Measurements from ENCODE around the gene PTPRN2. TPM values are rescaled to one million over a fixed set of nuclear protein-coding genes. Genes with fewer than 3 reads are reported as not detected.

Gene PTPRN2
- polyA plus RNA-seq, 4 donors, result 7.3 to 11.4 (median 8.0) TPM

DNA sequence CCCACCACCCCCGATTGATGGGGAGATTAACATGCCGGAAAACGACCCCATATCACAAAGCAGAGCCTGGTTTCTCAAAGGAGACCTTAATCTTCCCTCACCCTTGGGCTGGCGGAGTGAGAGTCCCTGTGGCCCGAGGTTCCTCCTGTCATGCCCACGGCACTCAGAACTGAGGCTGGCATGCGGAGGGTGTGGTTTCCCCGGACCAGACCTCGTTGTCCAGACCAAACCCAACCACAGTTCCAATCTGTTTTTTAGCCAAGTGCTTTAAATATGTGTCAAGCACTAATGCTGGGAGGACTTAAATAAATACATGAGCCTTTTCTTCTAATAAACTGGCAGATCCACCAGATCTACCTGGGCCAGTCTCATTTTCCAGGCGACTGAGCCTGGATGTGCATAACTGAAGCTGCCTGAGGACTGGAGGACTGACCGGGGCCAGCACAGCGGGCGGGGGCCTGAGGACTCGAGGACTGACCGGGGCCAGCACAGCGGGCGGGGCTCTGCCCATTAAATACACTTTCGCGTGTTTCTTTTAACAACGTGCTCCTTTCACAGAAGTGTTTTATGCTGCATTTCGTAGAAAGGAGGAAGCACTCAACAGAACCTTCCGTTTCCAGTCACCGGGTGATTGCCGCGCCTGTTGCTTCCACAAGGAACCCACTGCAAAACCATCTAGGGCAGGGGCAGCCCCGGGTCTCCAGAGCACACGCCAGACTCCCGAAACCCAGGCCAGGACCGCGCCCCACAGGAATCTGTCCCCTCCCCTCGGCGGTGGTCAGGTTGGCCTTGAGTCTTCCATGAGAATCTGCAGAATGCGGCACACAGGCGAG is 334.6 kb downstream of the PTPRN2 start:
- no peak for DNase-seq (ENCODE audit: low read depth in 4 of 4, low spot score in 2 of 4)

DNA sequence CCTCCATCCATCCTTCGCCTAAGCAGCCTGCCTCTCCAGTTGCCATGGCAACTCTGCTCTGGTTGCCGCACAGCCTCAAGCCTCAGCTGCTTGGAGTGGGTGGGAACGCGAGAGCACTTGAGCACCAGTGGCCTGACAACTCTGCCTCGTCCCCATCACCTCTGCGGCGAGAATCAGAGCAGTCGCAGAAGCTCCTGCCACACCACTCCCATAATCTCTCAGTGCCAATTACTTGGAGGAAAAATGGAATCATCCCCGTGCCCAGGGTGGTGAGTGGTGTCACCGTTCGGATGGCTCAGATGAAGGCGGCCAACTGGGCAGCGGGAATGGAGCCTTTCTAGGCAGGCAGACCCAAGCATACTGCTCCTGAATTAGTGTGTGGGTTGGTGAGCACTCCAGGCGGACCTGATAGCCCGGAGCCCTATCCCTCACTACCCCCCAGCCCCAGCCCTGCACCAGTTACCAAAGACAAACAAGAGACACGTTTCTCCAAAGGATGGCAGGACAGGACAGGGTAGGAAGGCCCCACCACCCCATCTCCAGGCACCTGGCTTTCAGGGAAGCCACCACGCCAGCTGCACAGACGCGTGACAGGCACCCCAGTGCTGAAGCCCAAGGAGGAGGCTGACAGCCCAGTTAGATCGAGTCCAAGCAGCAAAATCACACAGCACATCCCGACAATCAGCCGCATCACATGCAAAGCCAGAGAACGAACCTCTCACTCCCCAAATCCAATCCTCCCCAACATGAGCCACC is 335.4 kb downstream of the PTPRN2 start:
- no peak for DNase-seq (ENCODE audit: low read depth in 4 of 4, low spot score in 2 of 4)

DNA sequence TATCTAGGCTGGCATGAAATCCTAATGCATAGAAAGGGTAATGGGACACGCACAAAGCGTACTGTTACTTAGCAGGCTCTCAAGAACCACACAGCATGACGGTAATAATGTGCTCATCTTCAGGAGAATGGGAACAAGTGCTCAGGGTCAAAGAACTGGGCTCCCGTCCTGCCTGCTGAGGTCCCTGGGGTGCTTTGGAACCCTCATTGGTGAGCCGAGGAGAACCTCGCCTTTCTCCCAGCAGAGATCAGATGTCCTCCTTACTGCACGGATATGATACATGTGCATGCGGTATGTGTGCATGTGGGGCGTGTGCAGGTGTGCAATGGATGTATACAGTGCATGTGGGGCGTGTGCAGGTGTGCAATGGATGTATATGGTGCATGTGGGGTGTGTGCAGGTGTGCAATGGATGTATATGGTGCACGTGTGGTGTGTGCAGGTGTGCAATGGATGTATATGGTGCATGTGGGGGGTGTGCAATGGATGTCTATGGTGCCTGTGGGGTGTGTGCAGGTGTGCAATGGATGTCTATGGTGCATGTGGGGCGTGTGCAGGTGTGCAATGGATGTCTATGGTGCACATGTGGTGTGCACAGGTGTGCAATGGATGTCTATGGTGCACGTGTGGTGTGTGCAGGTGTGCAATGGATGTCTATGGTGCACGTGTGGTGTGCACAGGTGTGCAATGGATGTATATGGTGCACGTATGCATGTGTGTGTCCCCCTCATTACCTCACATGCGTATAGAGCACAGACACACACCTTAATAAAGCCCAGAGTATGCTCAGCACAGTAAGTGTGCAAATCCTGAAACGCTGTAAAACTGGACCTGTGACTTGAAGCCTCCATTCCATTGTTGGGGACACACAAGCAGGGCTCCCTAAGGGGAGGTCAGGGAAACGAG is 336.3 kb downstream of the PTPRN2 start:
- no peak for DNase-seq (ENCODE audit: low read depth in 4 of 4, low spot score in 2 of 4)

- no peak for DNase-seq (ENCODE audit: low read depth in 4 of 4, low spot score in 2 of 4)
Observed at GRCh38 chr7:158249692-158250091, 337.9 kb downstream of the PTPRN2 start.

- DNase-seq (ENCODE audit: low read depth in 4 of 4, low spot score in 2 of 4), result no peak
Observed at GRCh38 chr7:158248816-158249215, 338.8 kb downstream of the PTPRN2 start.

DNA sequence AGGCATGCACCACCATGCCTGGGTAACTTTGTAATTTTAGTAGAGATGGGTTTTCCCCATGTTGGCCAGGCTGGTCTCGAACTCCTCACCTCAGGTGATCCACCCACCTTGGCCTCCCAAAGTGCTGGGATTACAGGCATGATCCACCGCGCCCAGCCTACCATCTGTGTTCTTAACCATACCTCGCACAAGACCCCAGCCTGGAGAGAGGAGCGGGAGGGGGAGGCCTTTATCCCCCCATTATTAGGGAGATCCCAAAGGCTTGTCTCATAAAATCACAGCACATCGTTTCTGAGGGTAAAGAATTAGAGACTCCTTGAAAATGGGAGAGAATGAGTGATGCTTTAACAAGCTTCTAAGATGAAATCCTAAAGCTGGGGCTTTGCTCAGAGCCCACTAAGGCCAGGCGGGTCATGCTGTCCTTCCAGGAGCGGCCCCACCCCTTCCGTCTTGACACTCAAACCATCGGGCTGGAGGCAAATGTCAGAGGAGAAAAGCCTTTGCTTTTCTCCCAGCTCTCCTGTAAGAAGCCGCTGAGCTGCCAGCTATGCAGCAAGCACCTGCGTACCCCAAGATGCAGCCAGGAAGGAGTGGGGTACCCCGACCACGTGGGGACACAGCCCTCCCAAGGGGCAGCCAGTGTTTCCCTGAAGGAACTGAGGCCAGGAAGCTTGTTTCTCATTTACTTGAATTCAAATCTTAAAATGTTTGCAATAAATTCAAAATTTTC is 339.7 kb downstream of the PTPRN2 start:
- no peak for DNase-seq (ENCODE audit: low read depth in 4 of 4, low spot score in 2 of 4)

GRCh38 chr7:158246960-158247673 is 340.5 kb downstream of the PTPRN2 start:
- no peak for DNase-seq (ENCODE audit: low read depth in 4 of 4, low spot score in 2 of 4)

DNA sequence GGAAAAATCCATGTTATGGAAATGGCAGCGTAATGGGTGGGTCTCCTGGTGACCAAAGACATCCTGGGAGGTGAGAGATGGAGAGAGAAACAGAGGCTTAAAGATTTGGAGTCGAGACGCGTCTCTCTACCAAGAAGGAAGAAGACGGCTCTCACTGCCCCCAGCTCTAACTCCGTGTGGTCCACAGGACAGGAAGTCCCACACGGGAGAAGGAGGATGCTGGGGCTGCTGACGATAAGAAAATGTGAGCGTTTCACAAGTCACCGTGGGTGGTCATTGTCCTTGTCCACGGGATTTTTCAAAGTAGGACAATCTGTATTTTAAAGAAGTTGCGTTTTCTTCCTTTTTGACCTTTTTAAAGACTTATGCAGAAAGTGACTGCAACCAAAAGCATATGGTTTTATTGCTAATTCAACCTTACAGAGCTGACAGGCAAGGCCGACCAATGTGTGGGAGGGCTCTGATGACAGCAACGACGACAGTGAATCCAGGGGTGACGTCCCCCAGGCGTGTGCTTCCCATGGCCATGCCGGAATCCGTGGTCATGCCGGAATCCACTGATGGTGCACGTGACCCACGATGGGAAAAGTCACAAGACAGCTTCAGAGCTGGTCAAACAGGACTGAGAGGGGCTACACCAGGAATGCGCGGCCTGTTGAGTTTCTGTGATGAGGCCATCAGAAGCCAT is 341.2 kb downstream of the PTPRN2 start:
- no peak for DNase-seq (ENCODE audit: low read depth in 4 of 4, low spot score in 2 of 4)

- no peak for DNase-seq (ENCODE audit: low read depth in 4 of 4, low spot score in 2 of 4)
Observed at GRCh38 chr7:158245724-158246041, 341.9 kb downstream of the PTPRN2 start.

- DNase-seq (ENCODE audit: low read depth in 4 of 4, low spot score in 2 of 4), result no peak
Observed at GRCh38 chr7:158244873-158245723, 342.5 kb downstream of the PTPRN2 start.

DNA sequence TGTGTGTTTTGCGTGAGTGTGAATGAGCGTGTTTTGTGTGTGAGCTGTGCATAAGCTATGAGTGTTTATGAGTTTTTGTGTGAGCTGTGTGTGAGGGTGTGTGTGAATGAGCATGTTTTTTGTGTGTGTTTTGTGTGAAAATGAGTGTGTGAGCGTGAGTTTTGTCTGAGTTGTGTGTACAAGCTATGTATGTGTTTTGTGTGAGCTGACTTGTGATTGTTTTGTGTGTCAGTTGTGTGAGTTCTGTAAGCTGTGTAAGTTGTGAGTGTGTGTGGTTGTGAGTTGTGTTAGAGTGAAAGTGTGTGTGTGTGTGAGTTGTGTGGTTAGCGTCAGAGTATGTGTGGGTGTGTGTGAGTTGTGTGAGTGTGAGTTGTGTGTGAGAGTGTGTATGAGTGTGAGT is 343.2 kb downstream of the PTPRN2 start:
- no peak for DNase-seq (ENCODE audit: low read depth in 4 of 4, low spot score in 2 of 4)

DNA sequence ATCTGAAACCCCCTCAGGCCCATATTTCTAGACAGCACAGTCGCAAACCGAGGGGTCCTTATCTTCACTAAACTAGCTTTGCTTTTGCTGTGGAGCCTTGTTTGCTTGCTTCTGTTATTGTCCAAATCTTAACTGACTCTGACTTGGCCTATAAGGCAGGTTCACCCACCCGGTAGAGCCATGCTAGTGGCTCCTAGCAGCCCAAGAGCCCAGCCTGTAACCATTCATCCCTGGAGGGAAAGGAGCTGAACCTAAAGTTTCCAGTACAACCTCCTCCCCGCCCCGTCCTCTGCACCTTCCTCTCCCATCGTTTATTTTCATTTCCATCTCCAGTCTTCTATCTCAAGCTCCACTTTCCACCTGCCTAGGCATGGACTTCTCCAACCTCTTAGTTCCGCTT is 345.7 kb downstream of the PTPRN2 start:
- DNase-seq (ENCODE audit: low read depth in 4 of 4, low spot score in 2 of 4), result no peak

- no peak for DNase-seq (ENCODE audit: low read depth in 4 of 4, low spot score in 2 of 4)
Observed at GRCh38 chr7:158240801-158241200, 346.8 kb downstream of the PTPRN2 start.

- DNase-seq (ENCODE audit: low read depth in 4 of 4, low spot score in 2 of 4), result no peak
Observed at GRCh38 chr7:158239290-158239981, 348.2 kb downstream of the PTPRN2 start.

GRCh38 chr7:158238616-158239289 is 348.9 kb downstream of the PTPRN2 start:
- no peak for DNase-seq (ENCODE audit: low read depth in 4 of 4, low spot score in 2 of 4)

- no peak for DNase-seq (ENCODE audit: low read depth in 4 of 4, low spot score in 2 of 4)
Observed at GRCh38 chr7:158237672-158238335, 349.8 kb downstream of the PTPRN2 start.

- no peak for DNase-seq (ENCODE audit: low read depth in 4 of 4, low spot score in 2 of 4)
Observed at GRCh38 chr7:158236400-158236799, 351.2 kb downstream of the PTPRN2 start.

All from left renal cortex interstitium (tissue), 4 donors.